Inferior parietal cortex (tissue), 1 donor: Measurements from ENCODE around the gene MAPK8.

Source experiments
- DNase-seq: peaks from one replicate; pipeline ENCODE4 v3.0.0-alpha.2; 2016; ENCODE audit errors: extremely low spot score

The MAPK8 gene

DNA sequence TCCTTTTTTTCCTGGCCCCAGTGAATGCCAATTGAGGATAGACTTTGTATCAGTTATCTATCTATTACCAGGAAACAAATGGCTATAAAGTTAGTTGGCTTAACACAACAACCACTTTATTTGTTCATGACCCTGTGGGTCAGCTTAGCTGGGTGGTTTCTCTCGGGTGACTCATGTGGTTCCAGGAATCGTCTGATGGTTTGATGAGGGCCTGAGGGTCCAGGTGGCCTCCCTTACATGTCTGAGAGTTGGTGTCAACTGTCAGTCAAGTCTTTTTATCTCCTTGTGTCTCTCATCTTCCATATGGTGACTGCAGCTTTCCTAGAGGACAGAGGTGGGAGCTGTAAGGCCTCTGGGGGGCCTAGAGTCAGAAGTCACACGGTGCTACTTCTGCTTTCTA lies 15.3 kb upstream of the MAPK8 start:
- no peak for DNase-seq

DNA sequence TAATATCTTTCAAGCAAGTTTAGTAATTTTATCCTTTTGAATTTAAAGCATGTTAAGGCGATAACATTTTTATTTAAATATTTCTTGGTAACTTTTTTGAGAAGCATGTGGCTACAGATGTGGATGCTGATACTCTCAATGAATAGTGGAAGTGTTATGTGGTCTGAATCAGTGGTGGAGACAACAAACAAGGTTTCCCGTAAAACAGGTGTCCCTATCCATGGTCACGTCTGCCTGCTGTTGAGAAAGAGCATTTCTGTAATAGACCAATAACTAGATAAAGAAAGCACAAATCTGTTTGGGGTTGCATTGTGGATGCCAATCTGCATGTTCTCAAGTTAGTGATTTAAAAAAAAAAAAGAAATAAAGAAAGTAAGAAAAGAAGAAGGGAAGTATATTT lies 13.9 kb upstream of the MAPK8 start:
- DNase-seq, result no peak

DNA sequence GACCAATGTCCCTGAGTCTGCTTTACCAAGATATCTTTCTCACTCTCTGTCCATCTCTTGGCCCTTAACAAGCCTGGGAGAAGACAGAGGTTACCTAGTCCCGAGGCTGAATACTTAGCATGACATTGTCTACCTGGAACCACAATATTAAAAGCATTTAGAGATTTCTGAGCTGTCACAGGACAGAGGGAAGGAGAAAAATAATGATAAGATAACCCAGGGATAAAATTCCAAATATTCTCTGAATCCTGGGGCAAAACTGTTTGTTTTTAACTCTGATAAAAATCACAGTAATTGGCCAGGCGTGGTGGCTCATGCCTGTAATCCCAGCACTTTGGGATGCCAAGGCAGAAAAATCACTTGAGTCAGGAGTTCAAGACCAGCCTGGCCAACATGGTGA lies 12.0 kb upstream of the MAPK8 start:
- no peak for DNase-seq

DNA sequence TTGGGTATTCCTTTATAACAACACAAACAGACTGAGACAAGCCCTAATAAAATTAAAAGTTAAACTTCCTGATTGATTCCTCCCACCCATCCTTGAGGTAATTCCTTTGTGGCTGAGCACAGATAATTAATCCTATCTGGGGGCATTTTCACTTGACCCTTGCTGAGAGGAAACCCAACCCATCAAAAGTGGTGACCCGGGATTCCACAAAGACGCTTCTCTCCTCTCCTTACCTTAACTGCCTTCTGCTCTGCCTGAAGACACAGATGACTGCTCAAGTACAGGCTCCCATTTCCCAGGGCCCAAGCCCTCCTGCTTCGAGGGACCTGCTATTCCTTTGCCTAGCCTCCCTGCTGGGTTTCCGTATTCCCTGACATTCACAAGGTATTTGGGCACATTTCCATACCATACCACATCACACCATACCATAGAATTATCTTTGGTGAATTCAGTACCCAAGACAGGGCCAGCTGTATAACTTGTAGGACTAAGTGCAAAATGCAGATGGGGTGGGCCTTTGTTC lies 9.8 kb upstream of the MAPK8 start:
- no peak for DNase-seq

DNA sequence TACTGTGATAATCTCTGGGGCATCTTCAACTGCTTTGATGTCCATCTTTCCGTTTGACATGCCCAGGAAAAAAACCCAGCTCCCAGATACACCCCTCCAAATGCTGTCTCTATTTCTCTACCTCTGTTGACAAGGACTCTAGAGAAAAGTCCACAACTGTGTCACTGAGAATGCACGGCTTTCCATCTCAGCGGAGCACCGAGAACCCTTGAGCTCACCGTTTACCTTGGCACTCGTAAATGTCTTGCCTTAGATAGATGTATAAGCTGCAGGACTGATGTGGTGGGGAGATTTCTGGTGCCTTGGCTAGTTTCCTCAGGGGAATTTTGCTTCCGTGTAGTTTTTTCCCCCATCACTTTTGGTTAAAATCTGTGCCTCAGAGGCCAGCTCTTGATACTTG lies 7.4 kb upstream of the MAPK8 start:
- DNase-seq, result no peak

DNA sequence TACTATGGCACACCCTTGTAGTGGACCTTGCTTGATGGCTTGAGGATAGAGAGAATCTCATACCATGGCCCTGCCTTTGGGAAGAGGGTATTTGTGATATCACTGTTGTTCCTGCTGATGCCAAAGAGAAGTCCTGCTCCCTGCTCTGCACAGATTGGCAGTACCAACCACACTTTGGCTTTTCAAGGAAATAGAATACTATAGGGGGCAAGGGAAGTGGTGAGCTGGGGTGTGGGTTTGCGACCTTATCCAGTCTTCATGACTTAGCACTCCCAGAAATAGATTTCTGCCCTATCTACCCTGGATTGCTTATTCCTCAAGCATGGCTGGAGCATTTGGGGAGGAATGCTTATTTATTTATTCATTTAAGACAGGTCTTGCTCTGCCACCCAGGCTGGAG lies 6.8 kb upstream of the MAPK8 start:
- DNase-seq, result no peak

DNA sequence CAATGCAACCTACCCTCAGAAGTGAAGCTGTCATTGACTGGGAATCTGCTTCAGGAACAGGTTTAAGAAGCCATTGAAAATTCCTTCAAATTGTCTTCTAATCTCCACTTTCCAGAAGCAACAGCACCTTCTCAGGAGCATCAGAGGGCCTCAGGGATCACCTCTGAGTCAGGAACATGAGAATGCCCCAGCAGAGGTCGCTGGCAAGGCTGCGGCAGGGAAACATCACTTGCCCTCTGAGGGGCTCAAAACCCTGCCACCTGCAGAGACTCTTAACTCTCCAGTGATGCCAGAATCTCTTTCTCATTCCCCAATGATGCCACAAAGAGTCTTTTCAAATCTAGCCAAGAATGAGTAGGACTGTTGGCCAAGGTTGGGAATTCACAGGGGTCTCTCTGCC lies 5.9 kb upstream of the MAPK8 start:
- DNase-seq, result no peak

DNA sequence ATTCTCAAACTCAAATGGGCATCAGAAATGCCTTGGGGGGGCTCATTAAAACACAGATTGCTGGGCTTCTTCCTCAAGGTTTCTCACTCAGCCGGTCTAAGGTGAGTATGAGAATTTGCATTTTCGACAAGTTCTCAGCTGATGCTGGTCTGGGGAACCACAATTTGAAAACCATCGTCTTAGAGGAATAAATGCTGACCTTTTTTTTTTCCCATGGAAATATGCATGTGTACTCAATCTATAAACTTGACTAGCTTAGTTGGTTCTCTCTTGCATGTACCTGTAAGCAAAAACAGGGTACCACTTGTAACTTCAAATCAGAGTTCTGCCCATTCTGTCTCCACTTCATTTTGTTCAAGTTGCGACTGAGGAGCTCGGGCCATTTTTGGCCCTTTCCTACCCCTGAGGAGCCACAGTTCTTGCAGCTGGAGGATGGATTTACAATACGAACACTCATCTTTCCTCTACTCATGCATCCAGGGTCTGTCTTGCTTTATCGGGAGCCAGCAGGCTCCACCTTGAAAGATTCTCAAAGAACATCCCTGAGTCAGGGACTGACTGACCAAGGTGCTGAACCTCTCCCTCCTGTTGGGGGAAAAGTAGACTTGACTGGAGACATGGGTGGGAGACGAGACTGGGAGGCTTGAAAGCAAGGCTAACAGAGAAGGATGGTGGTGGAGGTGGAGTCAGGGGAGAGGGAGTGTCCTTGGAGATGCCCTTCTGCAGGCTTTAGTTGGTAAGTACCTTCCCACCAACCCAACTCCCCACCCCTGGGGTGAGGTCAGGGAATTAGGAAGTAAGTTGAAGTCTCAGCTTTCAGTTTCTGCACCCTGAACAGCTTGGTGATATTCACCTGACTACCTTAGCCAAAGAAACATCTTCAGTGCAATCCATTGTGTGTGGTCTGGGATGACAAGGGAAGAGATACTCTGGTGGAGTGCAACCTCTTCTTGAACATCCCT lies 3.7 kb upstream of the MAPK8 start:
- no peak for DNase-seq

DNA sequence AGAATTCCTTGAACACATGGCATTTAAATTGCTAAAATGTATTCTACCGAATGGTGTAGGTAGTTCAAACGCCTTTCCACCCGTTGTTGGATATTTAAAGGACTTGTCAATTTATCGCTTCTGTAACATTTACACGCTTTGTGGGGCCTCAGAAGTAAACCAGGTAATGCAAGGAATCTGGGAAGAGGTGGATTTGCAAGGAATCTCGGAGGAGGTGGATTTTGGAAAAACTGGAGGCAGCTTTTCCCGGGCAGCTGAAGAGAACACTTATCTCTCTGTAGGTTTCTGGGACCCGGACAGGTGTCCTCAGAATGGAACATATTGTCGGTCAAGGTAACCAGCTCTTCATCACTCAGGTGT lies 592 bp upstream of the MAPK8 start:
- DNase-seq, result peak; percentile 45

DNA sequence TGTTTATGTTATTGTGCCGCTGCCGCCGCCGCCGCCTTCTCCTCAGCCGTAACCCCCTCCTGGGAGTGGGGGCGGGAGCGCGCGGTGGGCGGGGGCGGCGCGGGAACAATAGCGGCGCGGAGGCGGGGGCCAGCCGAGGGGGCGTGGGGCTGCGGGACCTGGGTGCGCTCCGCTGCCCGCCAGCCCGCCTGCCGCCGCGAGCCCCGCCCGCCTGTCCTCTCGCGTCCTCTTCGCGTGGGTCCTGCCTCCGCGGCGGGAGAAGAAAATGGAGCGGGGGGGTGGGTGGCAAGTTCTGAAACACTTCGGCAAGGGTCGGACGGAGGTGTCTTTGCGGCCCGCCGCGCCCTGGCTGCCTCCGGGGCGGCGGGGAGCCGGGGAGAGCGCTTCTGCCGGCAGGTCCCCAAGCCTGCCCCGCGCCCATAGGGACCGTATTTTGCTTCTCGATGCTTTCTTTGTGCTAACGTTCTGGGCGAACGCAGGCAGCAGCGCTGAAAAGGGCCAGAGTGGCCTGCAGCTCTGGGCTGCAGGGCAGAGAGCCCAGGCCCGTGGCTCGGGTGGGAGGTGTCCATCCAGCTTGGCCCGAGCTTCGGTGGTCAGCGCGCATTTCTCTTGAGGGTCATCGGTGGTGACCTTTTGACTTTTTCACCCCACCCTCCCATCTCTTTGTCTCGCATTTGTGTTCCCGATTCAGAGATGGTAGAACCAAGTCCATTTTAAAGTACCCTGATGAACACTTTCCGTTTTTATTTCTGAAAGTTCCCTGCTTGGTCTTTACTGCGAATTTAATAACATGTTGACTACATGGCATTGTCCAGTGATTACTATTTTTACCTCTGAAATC lies 613 bp downstream of the MAPK8 start:
- DNase-seq, result no peak

DNA sequence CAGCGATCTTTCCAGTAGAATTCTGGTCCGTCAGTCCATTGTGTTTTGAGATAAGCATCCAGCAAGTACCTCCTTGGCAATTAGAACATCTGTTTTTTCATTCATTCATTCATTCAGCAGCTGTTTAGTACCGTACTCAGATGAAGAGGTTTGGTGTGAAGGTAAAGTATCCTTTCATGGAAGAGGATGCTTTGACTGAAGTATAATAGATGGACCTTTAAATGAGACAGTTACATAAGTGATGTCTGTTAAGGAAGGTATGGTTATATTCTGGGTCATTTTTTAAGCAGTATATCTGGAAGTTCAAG lies 1.2 kb downstream of the MAPK8 start:
- no peak for DNase-seq

DNA sequence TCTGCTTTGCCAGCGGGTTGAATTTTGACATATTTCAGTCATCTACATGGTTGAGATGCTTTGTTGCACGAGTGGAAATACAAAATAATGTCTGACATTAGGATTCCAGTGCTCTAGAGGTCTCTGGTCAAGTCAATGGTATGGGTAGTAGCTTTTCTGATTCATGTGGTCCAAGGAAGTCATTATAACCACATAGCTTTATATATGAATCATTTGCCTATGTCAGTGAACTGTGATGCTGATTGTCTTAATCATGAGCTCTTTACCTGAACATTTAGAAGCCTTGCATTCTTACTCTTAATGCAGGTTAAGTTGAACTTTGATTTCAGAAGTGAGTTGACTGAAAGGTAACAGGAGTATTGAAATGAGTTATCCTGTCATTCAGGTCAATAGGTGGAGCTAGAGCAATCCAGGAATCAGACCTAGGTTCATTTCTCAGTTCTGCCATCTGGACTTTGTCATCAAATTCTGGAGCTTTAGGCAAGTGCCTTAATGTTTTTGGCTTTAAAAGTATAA lies 3.3 kb downstream of the MAPK8 start:
- no peak for DNase-seq

DNA sequence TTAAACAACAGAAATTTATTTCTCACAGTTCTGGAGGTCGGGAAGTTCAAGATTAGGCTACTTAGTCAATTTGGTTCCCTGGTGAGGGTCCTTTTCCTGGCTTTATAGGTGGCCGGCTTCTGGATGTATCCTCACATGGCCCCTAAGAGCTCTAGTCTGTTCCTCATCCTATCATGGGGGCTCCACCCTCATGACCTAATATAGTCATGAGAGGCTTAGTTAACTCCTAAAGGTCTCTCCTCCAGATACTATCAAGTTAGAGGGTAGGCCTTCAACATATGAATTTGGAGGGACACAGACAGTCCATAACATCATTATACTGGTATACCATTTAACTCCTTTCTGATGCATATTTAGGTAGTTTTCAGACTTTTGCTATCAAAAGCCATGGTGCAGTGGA lies 7.6 kb downstream of the MAPK8 start:
- DNase-seq, result no peak

DNA sequence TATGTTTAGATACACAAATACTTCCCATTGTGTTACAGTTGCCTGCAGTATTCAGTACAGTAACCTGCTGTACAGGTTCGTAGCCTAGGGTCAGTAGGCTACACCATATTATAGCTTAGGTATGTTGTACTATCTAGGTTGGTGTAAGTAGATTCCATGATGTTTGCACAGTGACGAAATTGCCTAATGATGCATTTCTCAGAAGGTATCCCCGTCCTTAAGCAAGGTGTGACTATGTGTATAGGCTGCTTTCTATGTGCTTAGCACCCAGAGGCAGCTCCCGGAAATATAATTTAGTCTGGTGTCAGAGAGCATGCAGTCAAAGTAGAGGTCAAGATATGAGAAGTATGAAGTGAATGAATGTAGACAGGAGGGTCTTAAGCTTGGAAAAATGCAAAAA lies 9.8 kb downstream of the MAPK8 start:
- DNase-seq, result no peak

DNA sequence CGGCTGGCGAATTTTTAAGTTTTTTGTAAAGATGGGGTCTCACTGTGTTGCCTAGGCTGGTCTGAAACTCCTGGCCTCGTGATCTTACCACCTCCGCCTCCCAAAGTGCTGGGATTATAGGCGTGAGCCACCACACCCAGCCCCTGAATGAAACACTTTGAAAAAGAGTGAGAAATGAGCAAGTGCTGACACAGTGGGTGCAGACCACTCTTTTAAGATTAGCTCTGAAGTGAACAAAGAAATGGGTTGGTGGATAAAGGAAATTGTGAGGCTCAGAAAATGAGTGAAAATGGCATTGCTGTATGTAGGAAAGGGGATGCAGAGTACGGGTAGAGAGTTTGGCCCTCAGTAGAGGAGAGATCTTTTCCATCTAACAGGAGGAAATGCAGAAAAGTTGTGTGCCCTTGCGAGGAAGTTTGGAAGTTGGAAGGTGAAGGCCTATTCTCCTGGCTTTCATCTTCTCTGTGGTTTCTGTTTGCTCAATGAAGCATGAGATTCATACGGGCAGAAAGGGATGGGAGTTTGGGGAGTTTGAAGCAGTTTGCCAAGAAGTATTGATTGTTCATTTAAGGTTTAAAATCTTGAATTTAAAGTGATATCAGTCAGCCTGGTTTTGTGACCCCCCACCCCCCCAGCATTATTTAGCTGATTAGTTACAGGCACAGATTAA lies 11.0 kb downstream of the MAPK8 start:
- no peak for DNase-seq

DNA sequence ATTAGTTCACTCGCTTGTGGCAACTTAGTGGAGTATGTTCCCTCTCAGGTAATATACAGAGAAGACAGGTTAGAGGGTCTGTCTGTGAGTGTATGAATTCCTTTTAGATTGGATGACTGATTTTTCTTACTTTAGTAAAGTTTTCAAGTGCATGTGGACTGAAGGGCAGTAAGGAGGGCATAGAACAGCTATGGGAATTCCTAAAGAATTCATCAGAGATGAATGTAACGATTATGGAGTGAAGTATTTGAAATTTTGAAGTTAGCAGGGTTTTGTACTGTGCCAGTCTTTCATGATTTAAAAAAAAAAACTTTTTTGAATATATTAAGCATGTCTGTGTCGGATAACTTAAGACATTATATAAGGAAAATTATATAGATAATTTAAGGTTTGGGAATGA lies 15.5 kb downstream of the MAPK8 start:
- no peak for DNase-seq

DNA sequence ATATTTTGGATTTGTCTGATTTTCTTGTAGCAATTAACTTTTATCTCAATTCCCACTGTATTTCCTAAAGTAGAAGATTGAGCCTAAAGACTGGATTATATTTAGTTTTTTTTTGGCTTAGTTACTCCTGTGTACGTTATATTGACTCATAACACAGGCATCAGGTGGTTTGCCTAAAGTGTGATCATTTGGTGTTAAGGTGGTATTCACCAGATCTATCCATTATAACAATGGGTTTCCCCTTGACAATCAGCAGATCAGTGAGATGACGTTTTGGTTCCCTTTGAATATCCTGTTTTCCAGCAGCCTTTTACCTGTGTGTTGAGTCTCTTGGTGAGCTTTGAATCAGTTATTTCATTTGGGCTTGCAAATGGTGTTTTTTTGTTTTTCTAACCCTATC lies 18.1 kb downstream of the MAPK8 start:
- DNase-seq, result no peak

DNA sequence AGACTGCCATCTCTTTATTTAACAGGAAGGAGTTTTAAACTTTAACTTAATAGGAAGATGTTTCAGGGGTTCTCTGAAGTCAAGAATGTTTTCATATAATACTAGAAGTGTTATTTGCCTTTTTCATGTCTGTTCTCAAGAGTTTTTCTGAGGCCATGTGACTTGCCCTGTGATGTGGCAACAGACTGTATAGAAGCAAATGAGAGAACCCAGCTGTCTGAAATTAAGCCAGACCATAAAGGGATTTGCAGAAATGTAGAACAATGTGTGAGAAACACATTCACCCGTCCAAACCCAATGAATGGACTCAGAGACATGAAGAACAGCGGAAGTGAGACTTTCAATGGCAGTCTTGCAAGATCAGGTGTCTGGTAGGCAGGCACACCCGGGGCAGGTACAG lies 23.8 kb downstream of the MAPK8 start:
- no peak for DNase-seq

DNA sequence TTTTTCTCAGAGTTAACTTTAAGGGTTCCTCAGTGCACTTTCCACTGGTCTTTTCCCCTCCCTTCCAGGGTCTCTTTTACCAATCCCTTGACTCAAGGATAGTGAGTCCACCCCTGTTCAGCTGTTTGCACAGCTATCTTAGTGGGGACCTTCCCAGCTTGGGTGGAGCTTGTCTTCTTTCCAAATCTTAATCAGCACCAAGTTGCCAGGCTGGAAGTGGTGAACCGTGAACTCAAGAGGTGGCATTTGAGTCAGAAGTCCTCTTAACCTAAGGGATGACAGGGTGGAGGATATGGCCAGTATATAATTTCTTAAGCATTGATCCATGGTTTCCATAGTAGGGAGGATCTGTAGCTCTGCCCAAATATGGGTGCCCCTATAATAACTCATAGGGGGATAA lies 25.0 kb downstream of the MAPK8 start:
- DNase-seq, result no peak

DNA sequence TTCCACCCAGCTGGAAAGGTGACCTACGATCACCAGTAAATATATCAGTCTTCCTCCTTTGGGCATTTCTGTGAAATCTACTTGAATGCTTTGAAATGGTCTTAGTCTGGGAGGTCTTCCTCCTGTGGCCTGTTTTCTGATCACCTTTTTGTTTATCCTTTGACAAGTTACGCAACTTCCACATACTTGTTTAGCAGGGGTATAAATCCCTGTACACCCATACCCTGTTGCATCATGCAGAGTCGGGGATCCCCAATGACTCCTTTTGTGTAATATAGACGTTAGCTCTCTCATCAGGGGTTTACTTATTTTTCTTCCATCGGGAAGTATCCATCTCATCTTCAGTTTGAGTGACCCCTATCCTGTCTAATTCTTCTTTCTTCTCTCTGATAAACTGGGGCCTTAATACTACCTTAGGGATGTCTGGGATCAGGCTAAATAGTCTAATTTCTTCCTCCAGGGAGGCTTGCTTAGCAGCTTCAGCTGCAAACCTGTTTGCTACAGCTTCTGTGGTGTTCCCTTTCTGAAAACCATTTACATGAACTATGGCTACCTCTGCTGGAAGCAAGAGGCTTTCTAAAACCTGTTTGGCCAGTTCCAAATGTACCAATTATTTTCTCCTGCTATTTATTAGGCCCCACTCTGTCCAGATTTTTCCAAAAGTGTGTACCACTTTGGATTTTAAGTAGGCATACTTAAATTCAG lies 25.8 kb downstream of the MAPK8 start:
- DNase-seq, result no peak

DNA sequence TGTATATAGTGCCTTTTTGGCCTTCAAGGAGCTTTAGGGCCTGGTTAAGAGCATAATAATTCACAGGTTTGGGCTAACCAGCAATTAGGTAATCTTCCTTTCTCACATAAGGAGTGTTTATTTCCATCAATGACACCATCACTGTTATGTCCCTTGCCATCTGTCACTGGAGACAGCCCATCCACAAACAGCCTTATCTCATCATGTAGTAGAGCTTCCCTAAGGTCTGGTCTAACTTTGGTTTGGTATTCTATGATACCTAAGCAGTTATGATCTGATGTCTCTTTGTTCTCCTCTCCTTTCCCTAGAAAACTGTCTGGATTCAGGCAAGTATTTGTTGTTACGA lies 26.4 kb downstream of the MAPK8 start:
- DNase-seq, result no peak

DNA sequence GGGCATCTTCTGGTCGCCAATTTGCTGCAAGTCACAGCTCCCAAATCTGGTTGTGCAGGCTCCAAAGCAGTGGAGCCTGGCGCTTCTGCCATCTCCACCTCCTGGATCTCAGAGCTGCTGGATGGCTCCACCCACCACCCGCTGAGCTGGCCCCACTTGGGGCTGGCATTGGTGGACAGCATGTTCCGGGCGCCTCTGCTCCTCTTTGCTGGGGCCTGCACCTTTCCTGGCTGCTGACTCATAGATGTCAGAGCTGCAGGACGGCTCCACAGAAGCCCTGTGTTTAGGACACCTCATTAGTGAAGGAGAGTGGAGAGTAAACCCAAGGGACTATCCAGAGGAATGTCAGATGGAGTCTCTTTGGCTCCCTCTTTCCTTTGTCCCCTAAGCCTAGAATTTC lies 27.4 kb downstream of the MAPK8 start:
- no peak for DNase-seq
